ENCODE results near the gene PCNX3.

PCNX3 gene

DNA sequence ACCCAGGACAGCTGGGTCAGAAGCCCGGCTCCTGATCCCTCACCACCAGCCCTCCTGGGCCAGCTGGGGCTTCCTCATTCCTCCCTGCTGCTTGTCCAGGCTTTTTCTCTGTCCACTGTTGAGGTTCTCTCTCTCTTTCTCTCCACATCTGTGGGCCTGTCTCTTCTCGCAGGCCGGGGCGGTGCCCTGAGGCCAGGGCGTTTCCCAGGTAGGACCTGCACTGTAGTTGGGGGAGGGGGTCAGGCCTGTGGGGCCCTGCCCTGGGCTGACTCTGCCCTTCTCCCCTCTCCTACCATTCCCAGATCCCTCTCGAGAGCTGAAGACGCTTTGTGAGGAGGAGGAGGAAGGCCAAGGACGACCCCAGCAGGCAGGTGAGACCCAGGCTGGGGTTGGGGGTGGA lies 34.8 kb upstream of the PCNX3 start:
- DNase-seq, result no peak

DNA sequence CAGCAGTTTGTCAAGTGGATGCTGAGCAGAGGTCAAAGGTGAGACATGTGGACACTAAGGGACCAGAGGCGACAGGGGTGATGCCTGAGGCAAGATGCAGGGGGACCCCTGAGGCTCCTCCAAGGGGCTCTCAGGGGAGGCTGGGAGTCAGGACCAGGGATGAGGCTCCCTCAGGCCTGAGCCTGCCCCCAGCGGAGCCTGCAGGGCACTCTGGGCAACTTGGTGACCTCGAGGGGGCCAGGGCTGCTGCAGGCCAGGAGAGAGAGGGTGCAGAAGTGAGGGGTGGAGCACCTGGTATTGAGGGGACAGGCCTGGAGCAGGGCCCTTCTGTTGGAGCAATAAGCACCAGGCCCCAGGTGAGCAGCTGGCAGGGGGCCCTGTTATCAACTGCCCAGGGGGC lies 33.6 kb upstream of the PCNX3 start:
- DNase-seq, result no peak

DNA sequence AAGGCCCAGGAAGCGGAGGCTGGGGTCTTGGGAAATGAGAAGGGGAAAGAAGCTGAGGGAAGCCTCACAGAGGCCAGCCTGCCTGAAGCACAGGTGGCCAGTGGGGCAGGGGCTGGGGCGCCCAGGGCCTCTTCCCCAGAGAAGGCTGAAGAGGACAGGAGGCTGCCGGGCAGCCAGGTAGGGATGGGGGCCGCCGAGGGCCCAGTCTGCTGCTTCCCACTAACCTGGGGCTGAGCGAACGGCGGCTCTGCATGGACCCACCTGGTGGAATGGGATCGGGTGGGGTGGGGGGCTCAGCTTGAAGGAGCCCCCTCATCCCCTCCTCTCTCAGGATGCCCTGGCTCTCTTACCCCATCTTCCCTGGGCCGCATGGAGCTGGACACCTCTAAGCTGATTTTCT lies 32.0 kb upstream of the PCNX3 start:
- no peak for DNase-seq

DNA sequence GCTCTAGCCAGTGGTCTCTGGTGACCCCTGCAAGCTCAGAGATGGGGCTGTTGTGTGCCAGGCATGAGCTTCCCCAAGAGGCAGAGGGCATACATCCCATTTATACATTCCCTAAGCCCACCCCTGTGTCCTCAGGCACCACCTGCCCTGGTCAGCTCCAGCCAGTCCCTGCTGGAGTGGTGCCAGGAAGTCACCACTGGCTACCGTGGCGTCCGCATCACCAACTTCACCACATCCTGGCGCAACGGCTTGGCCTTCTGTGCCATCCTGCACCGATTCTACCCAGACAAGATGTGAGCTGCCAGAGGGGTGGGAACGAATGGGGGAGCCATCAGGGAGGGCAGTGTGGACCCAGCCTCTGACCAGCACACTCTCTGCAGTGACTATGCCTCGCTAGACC lies 31.5 kb upstream of the PCNX3 start:
- DNase-seq, result no peak

DNA sequence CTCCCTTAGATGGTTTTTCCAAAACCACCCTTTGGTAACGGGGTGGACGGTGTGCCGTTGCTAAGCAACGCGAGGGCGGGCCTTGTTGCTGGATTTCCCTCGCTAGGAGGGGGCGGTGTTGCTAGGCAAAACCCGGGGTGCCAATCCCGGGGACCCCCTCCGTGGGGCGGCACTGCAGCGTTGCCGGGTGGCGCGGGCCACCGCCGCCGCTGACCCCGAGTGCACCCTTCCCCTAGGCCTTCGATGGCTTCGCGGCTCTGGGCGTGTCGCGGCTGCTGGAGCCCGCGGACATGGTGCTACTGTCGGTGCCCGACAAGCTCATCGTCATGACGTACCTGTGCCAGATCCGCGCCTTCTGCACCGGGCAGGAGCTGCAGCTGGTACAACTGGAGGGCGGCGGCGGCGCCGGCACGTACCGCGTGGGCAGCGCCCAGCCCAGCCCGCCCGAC lies 30.8 kb upstream of the PCNX3 start:
- DNase-seq, result no peak

DNA sequence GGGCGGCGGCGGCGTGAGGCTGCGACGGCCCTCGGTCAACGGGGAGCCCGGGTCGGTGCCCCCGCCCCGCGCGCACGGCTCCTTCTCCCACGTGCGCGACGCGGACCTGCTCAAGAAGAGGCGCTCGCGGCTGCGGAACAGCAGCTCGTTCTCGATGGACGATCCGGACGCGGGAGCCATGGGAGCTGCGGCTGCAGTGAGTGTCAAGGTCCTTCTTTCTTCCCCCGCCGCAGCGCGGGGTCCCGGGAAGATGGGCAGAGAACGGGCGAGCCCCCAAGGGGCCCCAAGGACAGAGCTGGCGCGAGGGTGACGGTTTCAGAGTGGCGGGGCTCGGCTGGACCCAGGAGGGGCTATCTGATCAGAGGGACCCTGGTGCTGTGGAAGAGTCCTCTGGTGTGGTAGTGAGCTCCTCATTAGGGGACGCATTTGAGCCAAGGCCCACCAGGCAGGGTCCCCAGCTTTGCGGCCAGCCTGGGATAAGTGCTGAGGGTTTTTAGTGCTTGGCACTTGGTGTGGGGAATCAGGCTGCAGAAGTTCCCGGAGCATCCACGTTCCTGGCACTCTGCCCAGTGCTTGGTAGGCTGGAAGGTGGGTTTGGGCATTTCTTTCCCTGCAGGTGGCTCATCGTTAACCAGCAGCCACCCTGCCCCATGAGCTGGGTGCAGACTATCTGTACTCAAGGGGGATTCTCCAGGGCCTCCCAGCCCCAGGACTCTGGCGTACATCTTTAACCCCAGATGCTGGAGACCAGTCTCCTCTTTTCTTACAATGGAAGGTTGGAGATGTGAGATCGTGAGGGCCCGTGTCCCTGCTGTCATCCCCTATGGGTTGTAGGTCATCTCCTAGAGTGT lies 30.0 kb upstream of the PCNX3 start:
- DNase-seq, result no peak

DNA sequence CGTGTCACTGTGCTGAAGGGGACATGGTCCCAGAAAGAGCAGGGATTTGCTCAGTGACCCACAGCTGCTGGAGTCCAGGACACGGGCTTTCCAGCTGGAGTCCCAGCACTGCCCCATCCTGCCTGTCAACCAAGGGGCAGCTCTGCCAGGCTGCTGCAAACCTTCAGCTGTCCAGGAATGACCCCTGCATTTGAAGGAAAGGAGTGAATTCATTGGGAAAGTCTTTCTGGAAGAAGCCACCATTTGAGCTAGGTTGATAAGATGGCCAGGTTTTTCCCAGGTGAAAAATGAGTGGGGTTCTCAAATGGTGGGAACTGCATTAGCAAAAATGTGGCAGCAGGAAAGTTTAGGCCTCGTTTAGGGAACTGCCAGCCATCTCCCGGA lies 29.3 kb upstream of the PCNX3 start:
- no peak for DNase-seq

DNA sequence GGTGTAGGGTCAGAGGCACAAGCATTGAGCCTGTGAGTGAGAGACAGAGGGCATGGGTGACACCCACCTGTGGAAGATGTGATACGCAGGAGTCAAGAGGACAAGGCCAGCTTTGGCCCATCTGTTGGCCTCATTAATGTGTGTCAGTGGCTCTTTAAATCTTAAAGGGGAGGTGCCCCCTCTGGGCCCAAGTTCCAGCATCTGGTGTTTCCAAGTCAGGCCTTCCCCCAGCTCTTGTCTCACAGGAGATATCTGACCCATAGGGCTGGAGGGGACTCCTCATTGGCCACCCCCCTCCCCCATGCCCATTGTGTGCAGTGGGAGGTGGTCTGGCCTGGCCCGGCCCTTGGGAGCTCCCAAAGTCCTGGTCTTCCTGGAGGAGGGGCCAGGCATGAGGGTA lies 28.9 kb upstream of the PCNX3 start:
- no peak for DNase-seq

DNA sequence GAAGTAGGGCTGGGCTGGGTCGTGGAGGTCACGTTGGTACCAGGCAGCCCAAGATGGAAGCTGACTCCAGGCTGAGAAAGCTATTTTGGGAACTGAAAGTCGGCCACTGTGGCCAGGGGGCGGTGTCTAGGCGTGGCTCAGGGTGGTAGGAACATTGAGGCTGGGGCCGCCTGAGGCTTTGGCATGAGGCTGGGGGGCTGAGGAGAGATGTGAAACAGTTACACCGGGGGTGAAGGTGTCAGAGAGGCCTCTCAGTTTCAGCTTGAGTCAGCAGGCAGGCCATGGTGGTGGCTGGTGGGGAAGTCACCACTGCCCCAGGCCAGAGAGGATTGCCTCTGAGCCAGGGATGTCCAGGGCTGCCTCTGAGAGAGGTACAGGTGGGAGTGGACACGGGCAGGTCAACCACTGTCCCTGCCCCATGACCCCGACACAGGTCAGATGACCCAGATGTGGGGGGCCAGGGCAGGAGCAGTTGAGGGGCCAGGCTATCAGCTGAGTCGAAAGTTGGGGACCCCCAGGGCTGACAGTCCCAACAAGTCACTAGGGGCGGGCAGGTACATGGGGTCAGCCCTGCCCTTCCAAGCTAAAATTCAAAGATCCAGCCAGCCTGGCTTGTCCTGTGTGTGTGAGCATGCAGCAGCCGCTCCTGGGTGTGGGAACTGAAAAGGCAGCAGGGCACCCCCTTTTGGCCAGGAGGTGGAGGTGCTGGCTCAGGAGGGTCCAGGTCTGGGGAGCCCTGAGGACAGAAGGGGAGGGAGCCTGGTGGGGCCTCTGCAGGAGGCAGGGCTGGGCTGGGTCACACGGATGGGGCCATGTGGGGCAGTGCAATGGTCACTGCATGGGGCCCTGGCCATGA lies 27.1 kb upstream of the PCNX3 start:
- DNase-seq, result peak; percentile 83 to 86

DNA sequence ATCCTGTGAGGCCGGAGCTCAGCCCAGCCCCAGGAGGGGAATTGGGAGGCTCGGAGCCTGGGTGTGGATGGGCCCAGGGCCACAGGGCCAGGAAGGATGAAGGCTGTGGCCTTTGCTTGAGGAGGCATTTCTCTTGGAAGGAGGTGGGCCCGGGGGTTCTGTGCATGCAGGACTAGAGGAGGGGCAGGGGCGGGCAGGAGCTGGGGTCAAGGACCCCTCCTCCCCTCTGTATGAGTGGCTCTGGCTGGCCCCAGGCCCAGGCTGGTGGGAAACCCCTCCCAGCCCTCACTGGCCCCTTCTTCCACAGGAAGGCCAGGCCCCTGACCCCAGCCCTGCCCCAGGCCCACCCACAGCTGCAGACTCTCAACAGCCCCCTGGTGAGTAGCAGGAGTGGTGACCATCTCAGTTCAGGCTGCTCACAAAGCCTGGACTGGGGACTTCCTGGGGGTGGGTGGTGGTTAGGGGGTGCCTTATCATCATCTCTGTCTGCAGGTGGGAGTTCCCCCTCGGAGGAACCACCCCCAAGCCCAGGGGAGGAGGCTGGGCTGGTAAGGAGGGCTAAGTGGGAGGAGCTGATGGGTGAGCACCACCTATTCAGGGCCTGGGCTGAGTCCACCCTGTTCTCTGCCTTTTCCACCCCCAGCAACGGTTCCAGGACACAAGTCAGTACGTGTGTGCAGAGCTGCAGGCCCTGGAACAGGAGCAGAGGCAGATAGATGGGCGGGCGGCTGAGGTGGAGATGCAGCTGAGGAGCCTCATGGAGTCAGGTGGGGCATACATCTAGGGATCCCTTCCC lies 25.9 kb upstream of the PCNX3 start:
- peak; percentile 63 to 65 for DNase-seq

DNA sequence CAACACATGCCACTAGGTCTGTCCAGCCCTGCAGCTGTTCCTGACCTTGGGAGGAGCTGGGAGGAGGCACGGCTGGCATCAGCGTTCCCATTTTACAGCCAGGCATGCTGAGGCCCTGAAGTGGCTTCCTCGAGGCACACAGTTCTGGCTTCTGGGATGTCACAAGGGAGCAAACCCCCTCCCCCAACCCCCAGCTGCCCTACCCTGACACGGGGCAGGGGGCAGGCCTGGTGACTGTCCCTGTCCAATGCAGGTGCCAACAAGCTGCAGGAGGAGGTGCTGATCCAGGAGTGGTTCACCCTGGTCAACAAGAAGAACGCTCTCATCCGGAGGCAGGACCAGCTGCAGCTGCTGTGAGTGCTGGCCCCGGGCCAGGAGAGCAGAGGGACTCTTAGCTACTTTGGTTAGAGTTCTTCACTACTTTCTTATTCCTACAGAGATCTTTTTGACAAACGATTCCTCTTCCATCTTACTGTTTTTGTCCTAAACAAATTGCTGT lies 25.3 kb upstream of the PCNX3 start:
- DNase-seq, result no peak

DNA sequence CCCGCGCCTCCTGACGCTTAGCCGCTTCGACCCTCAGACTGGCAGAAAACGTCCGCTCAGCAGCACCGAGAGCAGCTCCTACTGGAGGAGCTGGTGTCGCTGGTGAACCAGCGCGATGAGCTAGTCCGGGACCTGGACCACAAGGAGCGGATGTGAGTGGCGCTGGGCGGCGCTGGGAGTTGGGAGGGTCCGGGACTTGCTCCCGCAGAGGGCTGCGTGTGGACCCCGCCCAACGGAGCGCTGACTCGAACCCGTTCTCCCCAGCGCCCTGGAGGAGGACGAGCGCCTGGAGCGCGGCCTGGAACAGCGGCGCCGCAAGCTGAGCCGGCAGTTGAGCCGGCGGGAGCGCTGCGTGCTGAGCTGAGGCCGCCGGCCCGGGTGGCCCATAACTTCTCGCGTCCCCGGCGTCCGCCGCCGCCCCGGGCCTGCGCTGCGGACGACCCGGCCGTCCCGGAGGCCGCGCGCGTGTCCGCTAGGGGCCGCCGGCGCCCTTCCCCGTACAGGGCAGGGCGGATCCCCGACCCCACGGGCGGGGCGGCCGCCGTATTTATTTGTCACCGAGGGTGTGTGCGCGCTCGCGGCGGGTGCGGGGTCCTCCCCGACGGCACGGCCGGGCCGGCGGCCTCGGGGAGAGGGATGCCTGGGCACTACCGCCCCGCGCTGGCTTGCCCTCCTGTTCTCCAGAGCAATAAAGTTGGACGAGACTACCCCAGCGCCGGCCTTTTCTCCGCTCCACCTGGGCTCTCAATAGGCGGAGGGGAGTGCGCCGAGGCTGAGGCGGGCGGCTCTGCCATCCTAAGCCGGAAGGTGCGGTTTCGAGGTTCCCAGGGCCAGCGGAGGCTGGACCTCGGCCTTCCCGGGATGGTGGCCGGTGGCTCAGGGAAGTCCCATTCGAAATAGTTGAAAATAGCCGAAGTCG lies 23.4 kb upstream of the PCNX3 start:
- no peak for DNase-seq

DNA sequence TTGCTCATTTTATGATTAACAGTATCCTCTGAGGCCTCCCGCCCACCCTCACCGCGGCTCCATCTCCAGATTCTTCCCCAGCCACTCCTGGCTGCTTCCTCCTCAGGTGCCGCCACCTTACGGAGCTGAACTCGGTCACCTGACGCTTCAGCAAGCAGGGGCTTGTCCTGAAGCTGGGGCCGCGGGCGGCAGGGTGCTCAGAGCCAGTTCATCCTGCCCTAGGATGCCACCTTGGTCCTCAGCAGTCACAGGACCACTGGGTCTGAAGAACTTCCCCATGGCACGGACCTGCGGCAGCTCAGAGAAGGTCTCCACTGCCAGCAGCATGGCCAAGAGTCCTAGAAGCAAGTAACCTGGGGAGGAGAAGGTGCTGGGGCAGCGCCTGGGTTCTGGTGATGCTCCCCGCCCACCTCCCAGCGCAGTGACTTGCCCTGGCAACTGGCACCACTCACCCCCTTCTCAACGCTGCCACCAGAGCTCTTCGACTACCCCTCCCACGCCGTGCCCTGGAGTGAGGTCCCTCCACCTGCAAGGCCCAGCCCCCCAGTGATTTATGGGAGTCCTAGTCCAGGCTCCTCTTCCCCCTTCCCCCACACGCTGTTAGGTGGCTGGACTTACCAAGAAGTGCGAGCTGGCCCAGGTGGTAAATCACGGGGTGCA lies 22.6 kb upstream of the PCNX3 start:
- no peak for DNase-seq

DNA sequence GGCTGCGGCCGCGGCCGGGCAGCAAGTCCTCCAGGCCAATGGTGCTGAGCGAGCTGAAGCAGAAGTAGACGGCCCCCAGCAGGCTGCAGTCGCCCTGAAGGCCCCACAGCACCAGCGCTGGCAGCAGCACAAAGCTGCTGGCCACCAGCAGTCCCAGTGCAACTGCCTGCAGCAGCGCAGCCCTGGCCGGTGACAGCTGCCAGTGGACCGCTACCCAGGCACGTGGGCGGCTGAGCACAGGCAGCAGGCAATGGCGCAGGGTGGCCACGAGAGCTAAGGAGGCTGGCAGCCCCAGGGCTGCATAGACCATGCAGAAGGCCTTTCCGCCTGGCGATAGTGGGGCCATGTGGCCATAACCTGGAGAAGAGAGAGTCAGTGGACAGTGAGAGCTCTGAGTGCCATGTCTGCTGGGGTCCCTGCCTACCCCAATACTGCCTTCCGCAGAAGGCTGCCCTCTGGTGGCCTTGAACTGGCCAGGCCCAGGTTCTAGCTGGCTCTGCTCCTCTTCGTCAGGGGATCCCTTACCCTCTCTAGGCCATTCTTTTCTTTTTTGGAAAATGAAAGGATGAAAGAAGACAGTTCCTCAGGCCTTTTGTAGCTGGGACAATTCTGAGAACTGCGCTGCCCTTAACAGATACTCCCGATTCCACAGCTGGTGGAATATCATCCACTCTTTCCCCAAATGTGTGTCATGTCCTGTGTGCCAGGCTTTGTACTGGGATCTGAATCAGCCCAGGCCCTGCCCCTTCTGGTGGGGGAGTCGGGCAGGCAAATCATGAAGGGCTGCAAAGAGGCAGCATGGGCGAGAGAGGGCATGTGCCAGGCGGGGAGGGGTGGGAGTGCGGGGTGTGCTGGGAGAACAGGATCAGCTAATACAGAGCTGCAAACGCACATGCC lies 21.8 kb upstream of the PCNX3 start:
- DNase-seq, result peak; percentile 56 to 65

DNA sequence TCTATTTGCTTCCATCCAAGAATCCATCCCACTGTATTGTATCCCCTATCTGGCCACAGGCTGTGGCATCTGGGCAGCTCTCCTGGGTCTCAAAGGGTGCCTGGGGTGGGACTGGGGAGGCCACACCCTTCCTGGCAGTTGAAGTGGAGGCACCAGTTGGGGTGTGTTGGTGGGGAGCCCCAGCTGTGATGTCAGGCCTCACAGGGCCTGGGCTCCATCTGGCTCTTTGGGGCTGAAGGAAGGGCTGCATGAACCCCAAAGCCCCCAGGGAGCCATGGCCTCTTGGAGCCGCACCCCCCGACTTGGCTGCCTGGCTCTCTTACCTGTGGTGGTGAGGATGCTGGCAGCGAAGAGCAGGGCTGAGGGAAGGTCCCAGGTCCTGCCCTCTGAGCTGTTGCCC lies 20.4 kb upstream of the PCNX3 start:
- no peak for DNase-seq

DNA sequence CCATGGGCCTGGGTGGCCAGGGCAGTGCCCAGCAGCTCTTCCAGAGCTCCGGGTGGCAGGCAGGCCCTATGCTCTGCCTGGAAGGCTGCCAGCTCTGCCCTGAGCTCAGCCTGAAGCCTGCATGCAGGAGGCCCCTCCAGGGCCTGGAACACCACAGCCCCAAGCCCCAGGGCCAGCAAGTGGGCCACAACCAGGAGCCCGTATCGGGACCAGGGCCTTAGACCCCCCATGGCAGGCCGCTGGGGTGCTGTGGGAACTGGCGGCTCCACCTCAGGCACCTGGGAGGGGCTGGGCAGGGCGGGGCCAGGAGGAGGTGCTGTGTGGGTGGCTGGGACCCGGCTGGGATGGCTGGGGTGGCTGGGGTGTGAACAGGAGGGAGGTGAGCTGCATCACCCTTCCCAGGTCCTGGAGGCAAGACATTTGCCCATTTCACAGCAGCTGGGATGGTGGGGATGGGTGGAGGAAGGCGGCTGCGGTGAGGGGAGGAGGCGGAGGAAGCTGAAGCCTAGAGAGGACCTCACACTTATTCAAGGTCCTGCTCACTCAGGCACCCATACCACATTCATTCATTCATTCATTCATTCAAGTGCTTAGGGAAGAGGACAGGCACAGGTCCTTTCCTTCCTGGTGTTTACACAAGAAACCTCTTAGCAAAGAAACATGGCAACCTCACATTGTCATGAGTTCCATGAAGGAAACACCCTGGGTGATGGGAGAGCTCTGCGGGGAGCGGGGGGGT lies 19.9 kb upstream of the PCNX3 start, which contains the start of gene KCNK7:
Gene KCNK7, minus strand, starts transcription at position 258 of the 739 bp plus-strand sequence. Its CDS starts 28 bp downstream, at position 230.
- DNase-seq, result no peak

DNA sequence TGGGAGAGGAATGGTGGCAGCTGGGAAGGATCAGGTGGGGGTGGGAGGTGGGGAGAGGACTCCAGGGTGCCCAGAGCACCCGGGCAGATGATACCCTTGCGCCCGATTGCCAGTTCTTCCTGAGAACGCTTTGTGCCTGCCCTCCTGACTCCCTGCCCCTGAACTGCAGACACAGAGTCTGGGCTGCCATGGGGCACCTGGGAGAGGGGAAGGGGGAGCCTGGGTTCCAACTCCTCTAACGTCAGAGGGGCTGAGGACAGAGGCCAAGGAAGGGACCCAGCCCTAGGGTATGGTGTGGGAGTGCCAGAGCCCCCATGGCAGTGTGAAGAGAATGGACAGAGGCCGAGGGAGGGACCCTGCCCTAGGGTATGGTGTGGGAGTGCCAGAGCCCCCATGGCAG lies 19.1 kb upstream of the PCNX3 start:
- no peak for DNase-seq

DNA sequence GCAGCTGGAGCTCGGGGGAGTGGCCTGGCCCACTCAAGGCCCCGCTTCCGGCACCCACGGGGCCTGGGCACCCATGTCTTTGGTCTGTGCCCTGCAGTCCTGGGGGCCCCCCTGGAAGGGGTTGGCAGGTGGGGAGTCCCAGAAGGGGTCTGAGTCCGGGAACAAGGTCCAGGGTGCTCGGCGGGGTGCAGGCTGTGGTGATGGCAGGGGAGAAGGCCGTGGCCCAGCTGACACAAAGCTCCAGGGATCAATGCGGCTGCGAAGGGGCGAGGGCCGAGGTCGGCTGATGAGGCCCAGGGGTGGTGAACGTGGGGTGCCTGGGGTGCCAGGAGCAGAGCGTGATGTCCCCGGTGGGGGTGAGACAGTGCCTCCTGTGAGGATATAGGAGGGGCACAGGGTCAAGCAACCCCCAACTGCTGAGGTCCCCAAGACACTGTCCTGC lies 17.3 kb upstream of the PCNX3 start:
- no peak for DNase-seq

DNA sequence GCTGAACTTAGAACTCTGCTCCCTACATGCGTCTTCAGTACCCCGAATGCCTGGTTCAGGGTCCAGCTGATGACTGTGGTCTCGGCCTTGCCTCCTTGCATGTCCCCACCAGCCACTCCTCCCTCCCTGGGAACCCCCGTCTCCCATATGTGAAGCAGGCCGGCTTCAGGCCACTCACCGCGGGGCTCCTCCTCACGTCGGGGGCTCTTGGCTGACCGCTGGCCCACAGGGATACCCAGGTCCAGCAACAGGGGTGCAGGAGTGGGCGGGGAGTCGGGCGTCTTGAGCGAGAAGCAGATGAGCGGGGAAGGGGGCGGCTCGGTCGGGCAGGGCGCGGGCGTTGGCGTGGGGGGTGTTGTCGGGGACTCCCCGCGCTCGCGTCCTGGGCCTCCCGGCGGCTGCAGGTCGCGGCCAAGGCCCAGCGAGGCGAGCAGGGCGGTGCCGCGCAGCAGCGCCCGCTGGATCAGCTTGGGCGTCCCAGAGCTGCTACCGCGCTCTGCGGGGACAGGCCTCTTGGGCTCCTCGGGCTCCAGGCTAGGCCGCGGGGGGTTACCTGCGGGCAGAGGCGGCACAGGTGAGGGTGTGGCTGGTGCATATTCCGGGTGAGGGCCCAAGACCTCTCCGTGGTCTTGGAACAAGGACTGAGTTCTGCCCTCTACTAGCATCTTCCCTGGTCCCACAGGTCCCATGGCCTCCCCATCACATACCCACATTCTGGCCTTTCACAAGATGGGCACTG lies 16.2 kb upstream of the PCNX3 start:
- DNase-seq, result no peak

All from activated T-cell treated with anti-CD3 and anti-CD28 coated beads, Interleukin-2, amount 50 U/mL, for 48 hours (primary cell).